Renal cortex interstitium (tissue), 11 donors: Measurements from ENCODE around the gene TM4SF4. TPM values are rescaled to one million over a fixed set of nuclear protein-coding genes. Genes with fewer than 3 reads are reported as not detected.
A peak's percentile ranks its signal among the peaks of the same experiment; 100 is the strongest.

Experiments
- DNase-seq, 11 donors: peaks; one replicate each; pipeline ENCODE4 v3.0.0-alpha.2; 2013; ENCODE audit warnings: low read depth in 9 of 11, low spot score in 4 of 11; ENCODE audit errors: extremely low read depth in 1 of 11
- polyA plus RNA-seq, 3 donors: library from polyadenylated mRNA; unstranded; fragments of 120-200 nt; gene quantifications; one replicate each; pipeline ENCODE4 v1.2.1, GENCODE V29; 2013; ENCODE audit not compliant: insufficient read length in 3 of 3

TM4SF4 gene
- polyA plus RNA-seq, 3 donors, result 2.5 to 4.2 (median 3.2) TPM

DNA sequence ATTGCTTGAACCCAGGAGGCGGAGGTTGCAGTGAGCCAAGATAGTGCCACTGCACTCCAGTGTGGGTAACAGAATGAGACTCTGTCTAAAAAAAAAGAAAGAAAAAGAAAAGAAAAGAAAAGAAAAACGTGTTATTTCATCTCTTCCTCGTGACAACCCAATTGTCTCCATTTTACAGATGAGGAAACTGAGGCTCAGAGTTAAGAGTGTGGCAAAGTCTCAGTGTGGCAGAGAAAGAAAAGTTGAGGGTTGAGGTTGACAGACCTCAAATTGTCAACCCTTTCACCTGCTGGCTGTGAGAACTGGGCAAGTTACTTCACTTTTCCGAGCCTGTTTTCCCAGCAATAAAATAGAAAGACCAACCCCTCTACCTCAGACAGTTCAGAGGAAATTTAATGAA, 59.6 kb downstream of the TM4SF4 start:
- DNase-seq, result no peak

DNA sequence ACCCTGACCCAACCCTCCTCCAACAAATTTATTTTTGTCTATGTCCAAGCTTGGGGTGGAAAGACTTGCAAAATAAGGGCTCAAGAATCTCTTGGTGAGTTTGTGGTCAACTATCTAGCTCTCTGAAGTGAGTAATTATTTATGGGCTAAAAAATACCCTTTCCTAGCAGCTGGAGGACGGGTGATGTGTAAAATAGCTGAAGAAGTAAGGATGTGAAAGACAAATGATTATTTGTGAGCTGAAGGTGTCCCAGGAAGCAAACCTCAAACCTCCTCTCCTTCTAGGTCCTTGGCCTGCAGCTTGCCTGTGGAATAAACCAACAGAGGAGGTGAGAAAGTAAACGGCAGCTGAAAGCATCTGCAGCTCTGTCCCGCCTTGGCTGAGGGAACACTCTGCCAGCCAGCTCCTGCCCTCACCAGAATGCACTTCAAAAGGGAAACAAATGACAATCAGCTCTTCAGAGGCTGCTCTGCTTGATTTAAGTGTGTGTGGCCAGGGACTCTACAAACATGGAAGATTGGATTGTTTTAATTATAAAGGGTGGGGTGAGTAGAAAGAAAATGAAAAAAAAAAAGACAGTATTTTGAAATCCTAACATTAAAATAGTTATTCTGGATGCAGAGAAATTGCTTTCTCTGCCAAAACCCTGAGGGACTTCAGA, 60.3 kb downstream of the TM4SF4 start:
- DNase-seq, result no peak

- no peak for DNase-seq
These were observed 60.8 kb downstream of the TM4SF4 start for GRCh38 chr3:149535333-149535685.

DNA sequence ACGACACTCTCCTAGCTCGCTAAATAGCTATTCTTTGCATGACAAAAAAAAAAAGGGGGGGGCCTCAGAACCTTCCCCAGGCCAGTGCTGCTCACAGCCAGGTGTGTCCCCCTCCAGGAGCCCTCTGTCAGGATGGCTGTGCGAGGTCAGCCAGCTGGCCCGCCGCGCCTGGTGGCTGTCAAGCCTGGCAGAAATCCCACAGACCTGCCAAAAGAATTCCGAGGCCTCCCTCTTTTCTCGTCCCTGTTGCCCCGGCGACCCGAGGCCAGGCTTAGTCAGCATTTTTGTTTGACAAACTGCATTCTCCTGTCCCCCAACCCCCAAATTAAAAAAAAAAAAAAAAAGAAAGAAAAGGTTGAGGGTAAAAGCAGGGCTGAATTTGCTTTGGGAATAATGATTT, 61.9 kb downstream of the TM4SF4 start:
- peak in 1 of 11 donors; percentile 61 for DNase-seq

DNA sequence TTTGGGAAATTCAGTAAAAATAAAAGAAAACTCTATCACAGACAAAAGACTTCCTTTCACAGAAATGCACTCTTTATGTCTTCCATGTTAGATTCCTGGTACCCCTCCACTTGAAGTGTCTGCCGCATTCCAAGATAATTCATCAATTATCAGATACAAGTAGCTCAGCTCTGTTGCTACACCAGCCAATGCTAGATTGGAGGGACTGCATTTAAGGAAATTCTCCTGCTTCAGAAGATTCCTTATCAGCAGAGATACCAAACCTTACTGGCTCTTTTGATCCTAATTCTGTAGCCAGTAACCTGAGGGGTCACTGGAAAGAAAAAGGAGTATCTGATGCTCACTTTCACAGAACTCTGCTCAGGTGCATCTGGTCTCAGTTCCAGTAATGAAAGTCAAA, 63.9 kb downstream of the TM4SF4 start:
- DNase-seq, result no peak

GRCh38 chr3:149541091-149541491, 66.6 kb downstream of the TM4SF4 start:
- DNase-seq, result no peak

DNA sequence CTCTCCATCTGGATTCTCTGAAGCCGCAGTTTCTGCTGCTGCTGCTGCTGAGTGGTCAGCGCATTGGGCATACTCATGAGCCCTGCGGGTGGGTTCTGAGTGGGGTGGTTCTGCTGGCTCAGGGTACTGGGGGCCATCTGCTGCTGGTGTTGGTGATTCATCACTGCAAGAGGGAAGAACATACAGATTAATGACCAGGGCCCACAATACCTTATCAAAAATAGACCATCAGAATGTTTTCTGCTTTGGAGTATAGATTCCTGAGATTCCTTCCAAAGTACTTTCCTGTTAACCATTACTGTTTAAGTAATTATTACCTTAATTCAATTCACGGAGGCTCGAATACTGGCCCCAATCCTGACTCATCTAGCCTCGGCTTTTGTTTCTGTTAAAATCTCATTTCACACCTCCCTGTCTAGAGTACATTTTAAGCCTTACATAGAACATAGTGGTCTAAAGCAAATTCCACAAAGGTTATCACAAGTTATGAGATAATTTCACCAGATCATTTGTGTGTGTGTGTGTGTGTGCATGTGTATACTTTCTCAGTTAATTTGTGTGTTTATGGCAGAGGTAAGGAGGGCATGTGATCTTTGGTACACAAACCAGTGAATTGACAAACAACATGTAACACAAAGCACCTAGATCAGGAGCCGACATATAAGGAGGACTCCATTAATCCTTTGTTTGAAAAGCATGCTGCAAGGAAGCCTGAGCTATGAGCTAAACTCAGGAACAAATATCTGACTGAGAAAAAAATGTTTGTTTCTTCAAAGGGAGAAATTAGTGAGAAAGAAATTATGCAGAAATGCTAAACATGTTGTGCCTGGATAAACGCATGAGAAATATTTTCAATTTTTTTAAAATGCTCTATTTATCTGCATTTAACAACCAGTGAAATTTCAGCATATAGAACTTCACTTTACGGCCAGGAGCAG, 68.1 kb downstream of the TM4SF4 start:
- peak in 1 of 11 donors; percentile 59 for DNase-seq

DNA sequence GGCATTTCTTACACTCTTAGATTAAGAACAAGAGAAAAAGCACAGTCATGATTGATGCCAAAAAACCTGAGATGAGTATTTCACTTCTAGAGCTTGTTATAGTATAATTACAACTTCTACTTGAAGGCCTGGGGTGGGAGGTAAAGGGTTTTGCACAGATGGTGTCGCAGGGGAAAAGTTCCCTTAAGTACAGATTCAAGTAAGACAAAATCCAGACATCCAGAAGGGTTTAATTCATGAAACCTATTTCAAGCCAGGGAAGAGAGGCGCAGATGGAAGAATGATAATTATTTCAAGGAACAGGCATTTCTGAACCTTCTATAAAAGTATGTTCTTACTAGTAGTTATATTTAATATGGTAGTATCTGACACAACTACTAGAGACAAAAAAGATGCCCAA, 70.6 kb downstream of the TM4SF4 start:
- no peak for DNase-seq

DNA sequence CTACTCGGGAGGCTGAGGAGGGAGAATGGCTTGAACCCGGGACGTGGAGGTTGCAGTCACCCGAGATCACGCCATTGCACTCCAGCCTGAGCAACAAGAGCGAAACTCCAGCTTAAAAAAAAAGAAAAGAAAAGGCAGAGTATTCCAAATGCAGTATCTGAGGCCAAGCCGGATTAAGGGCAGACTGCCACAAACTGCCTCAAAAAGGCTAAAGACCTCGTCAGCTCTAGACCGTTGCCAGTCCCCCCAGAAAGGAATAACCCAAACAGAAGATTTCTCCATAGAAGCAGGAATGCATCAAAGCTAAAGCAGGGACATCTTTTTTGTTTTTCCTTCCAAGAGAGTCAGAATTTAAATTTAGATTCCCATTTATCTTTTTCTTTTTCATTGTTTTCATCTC, 72.9 kb downstream of the TM4SF4 start:
- DNase-seq, result no peak

- DNase-seq, result no peak
These were observed 73.6 kb downstream of the TM4SF4 start for GRCh38 chr3:149547954-149548668.

GRCh38 chr3:149548669-149549065, 74.2 kb downstream of the TM4SF4 start:
- no peak for DNase-seq

DNA sequence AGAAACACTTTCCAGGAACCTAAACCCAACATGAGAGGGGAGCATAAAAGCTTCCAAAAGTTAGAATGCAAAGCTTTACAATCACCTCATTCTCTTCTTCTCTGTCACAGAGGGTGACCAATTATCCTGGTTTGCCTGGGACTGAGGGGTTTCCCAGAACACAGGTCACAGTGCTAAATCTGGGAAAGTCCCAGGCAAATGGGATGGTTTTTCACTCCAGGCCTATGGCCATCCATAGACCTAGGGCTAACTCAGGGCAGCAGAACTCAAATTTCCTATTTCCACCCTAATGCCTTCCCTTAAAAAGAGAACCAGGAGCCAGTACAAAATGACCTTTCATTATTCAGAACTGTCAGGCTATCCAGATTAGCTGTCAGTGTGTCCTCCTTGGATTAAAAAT, 77.0 kb downstream of the TM4SF4 start:
- no peak for DNase-seq

- no peak for DNase-seq
These were observed 78.2 kb downstream of the TM4SF4 start for GRCh38 chr3:149552700-149553099.

Other genes with a start within 250 kb of the TM4SF4 start
- gene TM4SF18, start 141.1 kb upstream of the TM4SF4 start, polyA plus RNA-seq, result 10 to 100 TPM; 23.1 to 31.6 (median 26.6) TPM
- gene TM4SF1, start 97.0 kb upstream of the TM4SF4 start, polyA plus RNA-seq, result 10 to 100 TPM; 58.8 to 78.1 (median 59.2) TPM
- gene WWTR1, start 183.3 kb downstream of the TM4SF4 start, polyA plus RNA-seq, result 100 to 1,000 TPM in 2 of 3 donors, 10 to 100 TPM in 1; 92.3 to 117 (median 111) TPM